ENCODE results near the gene BMP6. TPM values are rescaled to one million over a fixed set of nuclear protein-coding genes. Genes with fewer than 3 reads are reported as not detected.

Gene BMP6
- total and polyA plus RNA-seq, 2 of the 4 experiments (the other 2 are of a cell fraction) = 0.18 to 0.19 TPM

- TF ChIP-seq ELK1 (IDR thresholded peaks at IDR 0.05; ENCODE audit: borderline replicate concordance, low read depth, low read length) (no peak), POLR2A (IDR thresholded peaks at IDR 0.05; ENCODE audit: low read depth, low read length) (no peak)
Observed at GRCh38 chr6:7894262-7895124, 168.6 kb downstream of the BMP6 start (continued).

DNA sequence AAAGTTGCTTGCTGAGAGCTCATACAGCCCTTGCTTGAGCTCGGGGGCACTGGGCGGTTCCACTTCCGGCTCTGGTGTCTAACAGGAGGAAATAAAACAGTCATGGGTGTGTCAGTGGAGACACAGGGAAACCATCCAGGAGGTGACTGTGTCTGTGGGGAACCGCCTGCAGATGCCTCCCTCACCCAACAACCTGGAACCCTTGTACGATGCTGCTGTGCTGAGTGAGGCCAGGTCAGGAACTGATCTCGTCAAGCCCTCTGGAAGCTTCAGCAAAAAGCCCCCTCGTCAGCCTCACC lies 169.2 kb downstream of the BMP6 start:
- Histone ChIP-seq H3K4me2 (ENCODE audit: low read depth, low read length) (no peak overlapping the region), H3K4me1 (ENCODE audit: control insufficient read depth, insufficient read depth, low read length) (no peaks in the 10 kb centered on the region), H3K27me3 (ENCODE audit: control insufficient read depth, insufficient read depth, low read length) (no peaks in the 10 kb centered on the region), H3K36me3 (ENCODE audit: control insufficient read depth, insufficient read depth, low read length) (peaks cover 70% of the 10 kb centered on the region), H3K14ac (replicated peaks; ENCODE audit: low read depth, low read length) (no peak overlapping the region), H2AFZ (replicated peaks; ENCODE audit: low read length, poor library complexity) (no peak overlapping the region), H2BK120ac (ENCODE audit: low read depth, low read length) (no peak overlapping the region), H4K8ac (ENCODE audit: low read depth in 2 of 2, low read length in 2 of 2) (no peak overlapping the region), H3K9me3 (ENCODE audit: control insufficient read depth, insufficient read depth, low read length) (no peaks in the 10 kb centered on the region), H2BK15ac (ENCODE audit: low read depth, low read length) (no peak overlapping the region), H4K5ac (ENCODE audit: low read depth, low read length) (no peak overlapping the region), H4K20me1 (ENCODE audit: insufficient read depth, low read length) (no peaks in the 10 kb centered on the region; the same call in 1 of the 2 replicates), H2BK20ac (ENCODE audit: low read depth, low read length) (no peak overlapping the region), H3K79me1 (ENCODE audit: low read depth in 1 of 2, low read length in 2 of 2) (peaks cover 14 to 25% of the 10 kb centered on the region in 2 experiments), H2AK5ac (ENCODE audit: low read depth, low read length) (no peak overlapping the region), H3K4ac (ENCODE audit: low read depth, low read length) (no peak overlapping the region), H3K27ac (ENCODE audit: insufficient read depth, low read length) (no peak overlapping the region), H3K56ac (ENCODE audit: extremely low read depth, insufficient read depth, low read length) (no peak overlapping the region), H3K9me1 (ENCODE audit: insufficient read depth, low read length) (no peaks in the 10 kb centered on the region), H2AK9ac (replicated peaks; ENCODE audit: low read depth, low read length, poor library complexity) (no peak overlapping the region), H3K18ac (ENCODE audit: low read depth, low read length) (no peak overlapping the region), H3K23ac (ENCODE audit: low read depth, low read length) (no peak overlapping the region), H3K4me3 (ENCODE audit: insufficient read depth, low read depth, low read length) (no peak overlapping the region), H2BK5ac (ENCODE audit: low read depth, low read length, poor library complexity, severe bottlenecking) (no peak overlapping the region), H4K91ac (ENCODE audit: insufficient read depth, low read depth, low read length) (no peak overlapping the region), H3K9ac (ENCODE audit: low read depth, low read length) (no peak overlapping the region)
- ATAC-seq (ENCODE audit: low read depth) = no peak
- intact Hi-C loops (cut with micrococcal nuclease) (no loop called here), dilution Hi-C loops (cut with HindIII; ENCODE audit: low sequenced_read_pairs, unreplicated experiment) (no loop called here), in situ Hi-C loops (cut with MboI; ENCODE audit: low sequenced_read_pairs) (loop anchor here (10.0 kb wide), 1 partner anchor 170 kb away; the partner anchor contains the start of gene BMP6)
- WGBS, 2 experiments (ENCODE audit: extremely low coverage in 2 of 2, insufficient read length in 1 of 2) = 100% methylated on average over 3 of the region's 7 CpGs; no CpG with 5 or more reads in 1 of the 2 experiments
- BruUV-seq (replicated peaks) = no TSS peak
- TF ChIP-seq CEBPB (IDR thresholded peaks at IDR 0.05; ENCODE audit: low read depth, low read length) (no peak), MXI1 (IDR thresholded peaks at IDR 0.05; ENCODE audit: borderline replicate concordance, low read depth, low read length) (no peak)
- CTCF ChIA-PET = no interaction called here
- no peak for DNase-seq
- POLR2A ChIA-PET (ENCODE audit: unreplicated experiment) = no interaction called here
